ENCODE data around the gene MB21D2.

DNA sequence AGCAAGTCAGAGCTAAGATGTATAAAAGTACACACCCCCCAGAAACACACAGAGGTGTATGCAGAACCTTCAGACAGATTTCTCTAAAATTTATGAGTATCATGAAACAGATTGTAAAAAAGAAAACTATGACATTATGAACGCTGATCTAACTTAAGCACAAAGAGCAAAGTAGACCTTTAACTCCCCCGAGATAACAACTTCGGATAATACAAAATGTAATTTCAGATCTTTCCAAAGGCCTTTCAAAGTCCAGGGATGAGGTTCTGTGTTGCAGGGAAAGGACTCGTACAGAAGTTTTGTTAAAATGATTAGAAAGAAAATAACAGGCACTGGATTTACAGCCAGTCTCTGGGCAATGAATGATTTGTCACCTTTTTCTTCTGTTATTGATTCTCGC, 97.5 kb downstream of the MB21D2 start:
- TF ChIP-seq POLR2AphosphoS5 (IDR thresholded peaks at IDR 0.05; ENCODE audit: low read depth, low read length) (no peak), TAF1 (IDR thresholded peaks at IDR 0.05; ENCODE audit: borderline replicate concordance, insufficient read depth, low read length) (no peak), SIN3A (IDR thresholded peaks at IDR 0.05; ENCODE audit: borderline replicate concordance, insufficient read depth, low read length) (no peak)
- TF ChIP-seq, protein P1, sequence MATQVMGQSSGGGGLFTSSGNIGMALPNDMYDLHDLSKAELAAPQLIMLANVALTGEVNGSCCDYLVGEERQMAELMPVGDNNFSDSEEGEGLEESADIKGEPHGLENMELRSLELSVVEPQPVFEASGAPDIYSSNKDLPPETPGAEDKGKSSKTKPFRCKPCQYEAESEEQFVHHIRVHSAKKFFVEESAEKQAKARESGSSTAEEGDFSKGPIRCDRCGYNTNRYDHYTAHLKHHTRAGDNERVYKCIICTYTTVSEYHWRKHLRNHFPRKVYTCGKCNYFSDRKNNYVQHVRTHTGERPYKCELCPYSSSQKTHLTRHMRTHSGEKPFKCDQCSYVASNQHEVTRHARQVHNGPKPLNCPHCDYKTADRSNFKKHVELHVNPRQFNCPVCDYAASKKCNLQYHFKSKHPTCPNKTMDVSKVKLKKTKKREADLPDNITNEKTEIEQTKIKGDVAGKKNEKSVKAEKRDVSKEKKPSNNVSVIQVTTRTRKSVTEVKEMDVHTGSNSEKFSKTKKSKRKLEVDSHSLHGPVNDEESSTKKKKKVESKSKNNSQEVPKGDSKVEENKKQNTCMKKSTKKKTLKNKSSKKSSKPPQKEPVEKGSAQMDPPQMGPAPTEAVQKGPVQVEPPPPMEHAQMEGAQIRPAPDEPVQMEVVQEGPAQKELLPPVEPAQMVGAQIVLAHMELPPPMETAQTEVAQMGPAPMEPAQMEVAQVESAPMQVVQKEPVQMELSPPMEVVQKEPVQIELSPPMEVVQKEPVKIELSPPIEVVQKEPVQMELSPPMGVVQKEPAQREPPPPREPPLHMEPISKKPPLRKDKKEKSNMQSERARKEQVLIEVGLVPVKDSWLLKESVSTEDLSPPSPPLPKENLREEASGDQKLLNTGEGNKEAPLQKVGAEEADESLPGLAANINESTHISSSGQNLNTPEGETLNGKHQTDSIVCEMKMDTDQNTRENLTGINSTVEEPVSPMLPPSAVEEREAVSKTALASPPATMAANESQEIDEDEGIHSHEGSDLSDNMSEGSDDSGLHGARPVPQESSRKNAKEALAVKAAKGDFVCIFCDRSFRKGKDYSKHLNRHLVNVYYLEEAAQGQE (IDR thresholded peaks at IDR 0.05; ENCODE audit: insufficient read depth in 1 of 2, low read depth in 2 of 2, low read length in 2 of 2) = no peak
